ENCODE measurements around the gene EIF4EBP2. TPM values are rescaled to one million over a fixed set of nuclear protein-coding genes. Genes with fewer than 3 reads are reported as not detected.
A peak's percentile ranks its signal among the peaks of the same experiment; 100 is the strongest.

Gene EIF4EBP2
- total RNA-seq, 3 donors from 2014 or later, result 76.0 to 192 (median 80.5) TPM

- no peak overlapping the region for H3K27ac ChIP-seq
- H3K4me1 ChIP-seq, result no peaks in the 10 kb centered on the region
- H3K9me3 ChIP-seq, result no peaks in the 10 kb centered on the region
- no peaks in the 10 kb centered on the region for H3K27me3 ChIP-seq
- intact Hi-C loops (cut with DNase I; ENCODE audit: low total_unique reads), result no loop called here
- H3K4me3 ChIP-seq, result no peak overlapping the region
- H3K36me3 ChIP-seq, result no peaks in the 10 kb centered on the region
- TF ChIP-seq POLR2A (IDR thresholded peaks at IDR 0.05), result no peak
- TF ChIP-seq CTCF (IDR thresholded peaks at IDR 0.05), result no peak
- no peak for TF ChIP-seq POLR2AphosphoS5 (IDR thresholded peaks at IDR 0.05)
- no peak for DNase-seq (ENCODE audit: low spot score in 2 of 2)
Measured at GRCh38 chr10:70396140-70396539, 7.8 kb upstream of the EIF4EBP2 start.

- intact Hi-C loops (cut with DNase I; ENCODE audit: low total_unique reads), result no loop called here
- no peak for DNase-seq (ENCODE audit: low spot score in 2 of 2)
Measured at GRCh38 chr10:70399177-70399576, 4.8 kb upstream of the EIF4EBP2 start.

GRCh38 chr10:70403483-70404035 lies 386 bp upstream of the EIF4EBP2 start:
- no peaks in the 10 kb centered on the region for H3K27me3 ChIP-seq
- H3K4me1 ChIP-seq, result peaks cover 6 to 15% of the 10 kb centered on the region in 2 donors
- peak overlapping the region; percentile 97 to 99 for H3K27ac ChIP-seq
- H3K36me3 ChIP-seq, result no peaks in the 10 kb centered on the region
- DNase-seq (ENCODE audit: low spot score in 2 of 2), result no peak
- intact Hi-C loops (cut with DNase I; ENCODE audit: low total_unique reads), result no loop called here
- no peaks in the 10 kb centered on the region for H3K9me3 ChIP-seq
- TF ChIP-seq CTCF (IDR thresholded peaks at IDR 0.05), result no peak
- H3K4me3 ChIP-seq, result peak overlapping the region; percentile 89 to 99 (median 96)

More at GRCh38 chr10:70399177-70399576, 4.8 kb upstream of the EIF4EBP2 start:
- Histone ChIP-seq H3K36me3 (no peaks in the 10 kb centered on the region), H3K27me3 (no peaks in the 10 kb centered on the region), H3K27ac (no peak overlapping the region), H3K4me1 (no peaks in the 10 kb centered on the region), H3K4me3 (no peak overlapping the region), H3K9me3 (no peaks in the 10 kb centered on the region)
- no peak for TF ChIP-seq POLR2AphosphoS5 (IDR thresholded peaks at IDR 0.05)
- no peak for TF ChIP-seq POLR2A (IDR thresholded peaks at IDR 0.05)
- no peak for TF ChIP-seq CTCF (IDR thresholded peaks at IDR 0.05)

- peak in 1 of 2 donors; percentile 42 for DNase-seq (ENCODE audit: low spot score in 2 of 2)
- no peak for TF ChIP-seq CTCF (IDR thresholded peaks at IDR 0.05)
- no peak for TF ChIP-seq POLR2A (IDR thresholded peaks at IDR 0.05)
- TF ChIP-seq POLR2AphosphoS5 (IDR thresholded peaks at IDR 0.05), result no peak
- intact Hi-C loops (cut with DNase I; ENCODE audit: low total_unique reads), result no loop called here
Measured at GRCh38 chr10:70404787-70405036, 767 bp downstream of the EIF4EBP2 start.

GRCh38 chr10:70405037-70405824 lies 1.3 kb downstream of the EIF4EBP2 start:
- intact Hi-C loops (cut with DNase I; ENCODE audit: low total_unique reads), result no loop called here
- TF ChIP-seq POLR2AphosphoS5 (IDR thresholded peaks at IDR 0.05) (peak; percentile 39 to 63 (median 56)), POLR2A (IDR thresholded peaks at IDR 0.05) (no peak)
- peak overlapping the region; percentile 89 to 99 (median 96) for H3K4me3 ChIP-seq
- H3K27ac ChIP-seq, result peak overlapping the region; percentile 97 to 99
- H3K27me3 ChIP-seq, result no peaks in the 10 kb centered on the region
- peaks cover 6 to 16% of the 10 kb centered on the region in 2 donors for H3K4me1 ChIP-seq
- peak; percentile 59 to 93 for DNase-seq (ENCODE audit: low spot score in 2 of 2)
- no peaks in the 10 kb centered on the region for H3K9me3 ChIP-seq
- no peaks in the 10 kb centered on the region for H3K36me3 ChIP-seq

More at GRCh38 chr10:70404787-70405036, 767 bp downstream of the EIF4EBP2 start:
- Histone ChIP-seq H3K9me3 (no peaks in the 10 kb centered on the region), H3K36me3 (no peaks in the 10 kb centered on the region), H3K27me3 (no peaks in the 10 kb centered on the region), H3K4me1 (peaks cover 6 to 16% of the 10 kb centered on the region in 2 donors), H3K27ac (peak overlapping the region; percentile 97 to 99), H3K4me3 (peak overlapping the region; percentile 89 to 99 (median 96))
